ENCODE measurements around the gene RICTOR.

DNA sequence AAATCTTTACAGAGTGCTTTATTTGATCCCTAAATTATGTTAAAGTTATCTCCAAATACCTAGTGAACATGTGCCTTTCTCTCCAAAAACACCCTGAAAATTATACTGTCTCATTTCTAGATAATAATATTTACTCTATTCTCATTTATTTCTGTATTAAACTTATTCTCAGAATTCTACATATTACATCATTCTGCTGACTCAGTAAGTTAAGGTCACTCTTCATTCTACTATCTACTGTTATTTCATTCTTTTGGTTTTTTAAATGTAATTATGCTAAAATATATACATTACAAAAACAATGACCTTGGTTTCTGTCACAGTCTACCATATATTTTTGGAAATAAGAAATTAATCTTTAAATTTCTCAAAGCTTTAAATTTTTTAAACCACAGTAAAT, 96.2 kb downstream of the RICTOR start:
- TF ChIP-seq CTCF (IDR thresholded peaks at IDR 0.05) (no peak), POLR2A (IDR thresholded peaks at IDR 0.05) (no peak)
